Activated naive CD4-positive, alpha-beta T cell treated with anti-CD3 and anti-CD28 coated beads for 36 hours (primary cell): ENCODE measurements around the gene ATP2C2. TPM values are rescaled to one million over a fixed set of nuclear protein-coding genes. Genes with fewer than 3 reads are reported as not detected.
"Not testable (repeated sequence)": the region's sequence is repeated elsewhere in the genome, so short reads cannot be mapped to it uniquely, and the experiment has no call there.

Source experiments
- CTCF ChIA-PET: fragments of 350-600 bp; sonication (Branson Sonifier 250); formaldehyde crosslinking; loops from one replicate; lab custom pipeline; 2021; ENCODE audit warnings: antibody characterized with exemption; lab: Charles Lee
- DNase-seq: peaks from one replicate; pipeline ENCODE4 v3.0.0-alpha.2; 2020
- H3K27ac Mint-ChIP-seq: one replicate; pipeline ENCODE4 v1.8.0; 2021; ENCODE audit warnings: mild to moderate bottlenecking, mixed read lengths
- H3K27me3 Mint-ChIP-seq: one replicate; pipeline ENCODE4 v1.8.0; 2021; ENCODE audit warnings: low read depth, mixed read lengths
- H3K36me3 Mint-ChIP-seq: one replicate; pipeline ENCODE4 v1.8.0; 2021; ENCODE audit warnings: low read depth, mixed read lengths
- H3K4me1 Mint-ChIP-seq: one replicate; pipeline ENCODE4 v1.8.0; 2021; ENCODE audit warnings: low read depth, mixed read lengths
- H3K4me3 Mint-ChIP-seq: one replicate; pipeline ENCODE4 v1.8.0; 2021; ENCODE audit warnings: mild to moderate bottlenecking, moderate library complexity, mixed read lengths
- H3K9me3 Mint-ChIP-seq: one replicate; pipeline ENCODE4 v1.8.0; 2021; ENCODE audit warnings: mixed read lengths
- intact Hi-C: fragments of 100-400 bp; cut with micrococcal nuclease; formaldehyde crosslinking; loops from one replicate; pipeline ENCODE4 v1.15.1; 2023
- total RNA-seq, 2 experiments: library from RNA; stranded (reverse); gene quantifications; one replicate each; pipeline ENCODE4 v1.2.3, GENCODE V29; 2021

The ATP2C2 gene
- total RNA-seq, 2 experiments from 2014 or later: not detected

GRCh38 chr16:84396082-84396481 lies 27.7 kb downstream of the ATP2C2 start:
- intact Hi-C loops, H3K9me3 Mint-ChIP-seq, H3K4me1 Mint-ChIP-seq, H3K27ac Mint-ChIP-seq, H3K27me3 Mint-ChIP-seq, H3K4me3 Mint-ChIP-seq, H3K36me3 Mint-ChIP-seq, CTCF ChIA-PET, DNase-seq: not testable (repeated sequence)

- no peak for DNase-seq
- no peaks in the 10 kb centered on the region for H3K36me3 Mint-ChIP-seq
- H3K4me3 Mint-ChIP-seq: no peak overlapping the region
- no peaks in the 10 kb centered on the region for H3K4me1 Mint-ChIP-seq
- H3K27ac Mint-ChIP-seq: no peak overlapping the region
- CTCF ChIA-PET: no interaction called here
- H3K9me3 Mint-ChIP-seq: no peaks in the 10 kb centered on the region
- peaks cover 4% of the 10 kb centered on the region for H3K27me3 Mint-ChIP-seq
- intact Hi-C loops: no loop called here
Measured at GRCh38 chr16:84396537-84397008, 28.2 kb downstream of the ATP2C2 start.

GRCh38 chr16:84397090-84397489 lies 28.8 kb downstream of the ATP2C2 start:
- intact Hi-C loops: no loop called here
- no peak for DNase-seq
- no peaks in the 10 kb centered on the region for H3K4me1 Mint-ChIP-seq
- H3K36me3 Mint-ChIP-seq: no peaks in the 10 kb centered on the region
- no peaks in the 10 kb centered on the region for H3K9me3 Mint-ChIP-seq
- CTCF ChIA-PET: no interaction called here
- no peak overlapping the region for H3K27ac Mint-ChIP-seq
- peaks cover 6% of the 10 kb centered on the region for H3K27me3 Mint-ChIP-seq
- no peak overlapping the region for H3K4me3 Mint-ChIP-seq

GRCh38 chr16:84398701-84399100 lies 30.4 kb downstream of the ATP2C2 start:
- DNase-seq: no peak

GRCh38 chr16:84399912-84400311 lies 31.6 kb downstream of the ATP2C2 start:
- H3K4me1 Mint-ChIP-seq, H3K27ac Mint-ChIP-seq, DNase-seq, H3K9me3 Mint-ChIP-seq, H3K36me3 Mint-ChIP-seq, CTCF ChIA-PET, intact Hi-C loops, H3K4me3 Mint-ChIP-seq: not testable (repeated sequence)
- peaks cover 18% of the 10 kb centered on the region for H3K27me3 Mint-ChIP-seq

More at GRCh38 chr16:84398701-84399100, 30.4 kb downstream of the ATP2C2 start:
- Mint-ChIP-seq H3K4me3 (no peak overlapping the region), H3K4me1 (no peaks in the 10 kb centered on the region), H3K27ac (no peak overlapping the region), H3K27me3 (peaks cover 10% of the 10 kb centered on the region), H3K36me3 (no peaks in the 10 kb centered on the region), H3K9me3 (no peaks in the 10 kb centered on the region)
- CTCF ChIA-PET: interaction anchor here (0.6 to 0.7 kb wide), 2 partner anchors 121 to 450 kb away, joined by 3 to 5 read pairs; no protein-coding TSS in a partner anchor
- intact Hi-C loops: no loop called here

GRCh38 chr16:84403435-84403834 lies 35.1 kb downstream of the ATP2C2 start:
- H3K4me1 Mint-ChIP-seq, H3K36me3 Mint-ChIP-seq, intact Hi-C loops, H3K27ac Mint-ChIP-seq, H3K9me3 Mint-ChIP-seq, DNase-seq, CTCF ChIA-PET, H3K4me3 Mint-ChIP-seq: not testable (repeated sequence)
- H3K27me3 Mint-ChIP-seq: peaks cover 25% of the 10 kb centered on the region

- Mint-ChIP-seq H3K27ac (no peak overlapping the region), H3K9me3 (no peaks in the 10 kb centered on the region), H3K36me3 (no peaks in the 10 kb centered on the region), H3K4me3 (no peak overlapping the region), H3K27me3 (peaks cover 27% of the 10 kb centered on the region), H3K4me1 (no peaks in the 10 kb centered on the region)
- DNase-seq: no peak
- CTCF ChIA-PET: no interaction called here
- intact Hi-C loops: no loop called here
Measured at GRCh38 chr16:84404324-84404723, 36.0 kb downstream of the ATP2C2 start.

- Mint-ChIP-seq H3K27ac (no peak overlapping the region), H3K27me3 (peaks cover 27% of the 10 kb centered on the region), H3K4me1 (no peaks in the 10 kb centered on the region), H3K4me3 (no peak overlapping the region), H3K36me3 (no peaks in the 10 kb centered on the region), H3K9me3 (no peaks in the 10 kb centered on the region)
- DNase-seq: no peak
- intact Hi-C loops: no loop called here
- CTCF ChIA-PET: no interaction called here
Measured at GRCh38 chr16:84404936-84405639, 36.8 kb downstream of the ATP2C2 start.

GRCh38 chr16:84406006-84406963 lies 37.9 kb downstream of the ATP2C2 start:
- no peaks in the 10 kb centered on the region for H3K36me3 Mint-ChIP-seq
- DNase-seq: no peak
- no peaks in the 10 kb centered on the region for H3K9me3 Mint-ChIP-seq
- no peaks in the 10 kb centered on the region for H3K4me1 Mint-ChIP-seq
- peaks cover 27% of the 10 kb centered on the region for H3K27me3 Mint-ChIP-seq
- no peak overlapping the region for H3K27ac Mint-ChIP-seq
- H3K4me3 Mint-ChIP-seq: no peak overlapping the region
- CTCF ChIA-PET: no interaction called here
- intact Hi-C loops: no loop called here

GRCh38 chr16:84407588-84408313 lies 39.4 kb downstream of the ATP2C2 start:
- Mint-ChIP-seq H3K27me3 (peaks cover 22% of the 10 kb centered on the region), H3K27ac (no peak overlapping the region), H3K4me3 (no peak overlapping the region), H3K36me3 (no peaks in the 10 kb centered on the region), H3K9me3 (no peaks in the 10 kb centered on the region), H3K4me1 (no peaks in the 10 kb centered on the region)
- CTCF ChIA-PET: no interaction called here
- no peak for DNase-seq
- intact Hi-C loops: no loop called here

- no peak overlapping the region for H3K27ac Mint-ChIP-seq
- DNase-seq: no peak
- no peak overlapping the region for H3K4me3 Mint-ChIP-seq
- no peaks in the 10 kb centered on the region for H3K4me1 Mint-ChIP-seq
- intact Hi-C loops: no loop called here
- no peaks in the 10 kb centered on the region for H3K9me3 Mint-ChIP-seq
- no peaks in the 10 kb centered on the region for H3K36me3 Mint-ChIP-seq
- H3K27me3 Mint-ChIP-seq: peaks cover 22% of the 10 kb centered on the region
- CTCF ChIA-PET: no interaction called here
Measured at GRCh38 chr16:84408314-84408690, 40.0 kb downstream of the ATP2C2 start.

GRCh38 chr16:84408856-84409255 lies 40.5 kb downstream of the ATP2C2 start:
- no peak for DNase-seq
- H3K27ac Mint-ChIP-seq: no peak overlapping the region
- CTCF ChIA-PET: no interaction called here
- H3K4me1 Mint-ChIP-seq: no peaks in the 10 kb centered on the region
- H3K4me3 Mint-ChIP-seq: no peak overlapping the region
- intact Hi-C loops: no loop called here
- H3K36me3 Mint-ChIP-seq: no peaks in the 10 kb centered on the region
- no peaks in the 10 kb centered on the region for H3K9me3 Mint-ChIP-seq
- peaks cover 21% of the 10 kb centered on the region for H3K27me3 Mint-ChIP-seq
